Fibroblast of mammary gland (primary cell): ENCODE measurements around the gene SETBP1.

Experiments
- DNase-seq: peaks from one replicate; pipeline ENCODE4 v3.0.0-alpha.2; 2010; ENCODE audit warnings: low read depth
- H3K4me3 ChIP-seq: 2 replicates; pipeline ENCODE4 v1.5.1; 2011; ENCODE audit warnings: low read depth, mild to moderate bottlenecking, low read length, moderate library complexity; ENCODE audit not compliant: control insufficient read depth
- CTCF ChIP-seq: conservative IDR thresholded peaks from 2 replicates; pipeline ENCODE4 v1.5.1; 2011; ENCODE audit warnings: low read depth, low read length, inconsistent platforms; ENCODE audit not compliant: control insufficient read depth, insufficient read depth

SETBP1 gene

GRCh38 chr18:44859751-44860439 is 179.2 kb downstream of the SETBP1 start:
- no peak for TF ChIP-seq CTCF
- H3K4me3 ChIP-seq: no peak overlapping the region
- DNase-seq: peak; percentile 37

- no peak for TF ChIP-seq CTCF
- DNase-seq: no peak
- H3K4me3 ChIP-seq: no peak overlapping the region
Measured at GRCh38 chr18:44862112-44862511, 181.4 kb downstream of the SETBP1 start.

GRCh38 chr18:44866103-44866502 is 185.4 kb downstream of the SETBP1 start:
- DNase-seq: no peak
- H3K4me3 ChIP-seq: no peak overlapping the region
- TF ChIP-seq CTCF: no peak

- DNase-seq: no peak
- no peak for TF ChIP-seq CTCF
- H3K4me3 ChIP-seq: no peak overlapping the region
Measured at GRCh38 chr18:44869533-44869932, 188.8 kb downstream of the SETBP1 start.

GRCh38 chr18:44870631-44871502 is 190.2 kb downstream of the SETBP1 start:
- no peak for DNase-seq
- TF ChIP-seq CTCF: no peak
- H3K4me3 ChIP-seq: no peak overlapping the region

- no peak for TF ChIP-seq CTCF
- no peak overlapping the region for H3K4me3 ChIP-seq
- no peak for DNase-seq
Measured at GRCh38 chr18:44871771-44872170, 191.1 kb downstream of the SETBP1 start.
